Suprapubic skin (tissue), 4 donors: ENCODE results near the gene UBE2L6. TPM values are rescaled to one million over a fixed set of nuclear protein-coding genes. Genes with fewer than 3 reads are reported as not detected.

ENCODE experiments used
- DNase-seq, 2 donors: peaks; one replicate each; pipeline ENCODE4 v3.0.0-alpha.2; 2019; ENCODE audit warnings: low spot score in 2 of 2
- H3K27ac ChIP-seq: fragments of 200-600 bp; sonication (generic); one replicate; pipeline ENCODE4 v1.5.1; 2019
- H3K27me3 ChIP-seq: fragments of 200-600 bp; sonication (generic); one replicate; pipeline ENCODE4 v1.5.1; 2019
- H3K36me3 ChIP-seq: fragments of 200-600 bp; sonication (generic); one replicate; pipeline ENCODE4 v1.5.1; 2019
- H3K4me1 ChIP-seq: fragments of 200-600 bp; sonication (generic); one replicate; pipeline ENCODE4 v1.5.1; 2019
- H3K4me3 ChIP-seq: fragments of 200-600 bp; sonication (generic); one replicate; pipeline ENCODE4 v1.5.1; 2019; ENCODE audit warnings: mild to moderate bottlenecking
- H3K9me3 ChIP-seq: fragments of 200-600 bp; sonication (generic); one replicate; pipeline ENCODE4 v1.5.1; 2019
- CTCF ChIP-seq, 2 donors: fragments of 200-600 bp in 1 of 2; fragments of 450-650 bp in 1 of 2; sonication (generic) in 1 of 2; IDR thresholded peaks; one replicate each; pipeline ENCODE4 v1.5.1; 2016 to 2019; ENCODE audit warnings: antibody characterized with exemption in 2 of 2, mild to moderate bottlenecking in 1 of 2, moderate library complexity in 1 of 2
- EP300 ChIP-seq: sonication (generic); formaldehyde crosslinking; IDR thresholded peaks from one replicate; pipeline ENCODE4 v1.6.1; 2017; ENCODE audit warnings: antibody characterized with exemption
- POLR2A ChIP-seq, 2 donors: fragments of 450-650 bp; IDR thresholded peaks; one replicate each; pipeline ENCODE4 v1.6.1; 2017; ENCODE audit warnings: antibody characterized with exemption in 2 of 2, mild to moderate bottlenecking in 2 of 2, moderate library complexity in 2 of 2
- POLR2AphosphoS5 ChIP-seq, 3 donors: sonication (generic); formaldehyde crosslinking; IDR thresholded peaks; one replicate each; pipeline ENCODE4 v1.6.1; 2017; ENCODE audit warnings: antibody characterized with exemption in 3 of 3
- WGBS: methylation state at CpG from one replicate; pipeline ENCODE4 v1.1.5; 2018; 5-methylcytosine and 5-hydroxymethylcytosine counted together
- total RNA-seq, 4 donors: library from RNA; depleted of rRNA; stranded (reverse); fragments of >200 nt; gene quantifications; one replicate each; pipeline ENCODE4 v1.1.0, GENCODE V29; 2016

Gene UBE2L6
- total RNA-seq, 4 donors from 2014 or later, result 14.2 to 32.4 (median 25.5) TPM

GRCh38 chr11:57502376-57502775 is 65.1 kb downstream of the UBE2L6 start:
- no peak overlapping the region for H3K27ac ChIP-seq
- peaks cover 25% of the 10 kb centered on the region for H3K4me1 ChIP-seq
- H3K36me3 ChIP-seq, result no peaks in the 10 kb centered on the region
- no peak for DNase-seq
- TF ChIP-seq POLR2AphosphoS5 (IDR thresholded peaks at IDR 0.05) (no peak), EP300 (no peak)
- H3K4me3 ChIP-seq, result no peak overlapping the region
- 97% methylated on average over 3 of the region's 3 CpGs for WGBS
- H3K9me3 ChIP-seq, result no peaks in the 10 kb centered on the region
- H3K27me3 ChIP-seq, result no peaks in the 10 kb centered on the region

DNA sequence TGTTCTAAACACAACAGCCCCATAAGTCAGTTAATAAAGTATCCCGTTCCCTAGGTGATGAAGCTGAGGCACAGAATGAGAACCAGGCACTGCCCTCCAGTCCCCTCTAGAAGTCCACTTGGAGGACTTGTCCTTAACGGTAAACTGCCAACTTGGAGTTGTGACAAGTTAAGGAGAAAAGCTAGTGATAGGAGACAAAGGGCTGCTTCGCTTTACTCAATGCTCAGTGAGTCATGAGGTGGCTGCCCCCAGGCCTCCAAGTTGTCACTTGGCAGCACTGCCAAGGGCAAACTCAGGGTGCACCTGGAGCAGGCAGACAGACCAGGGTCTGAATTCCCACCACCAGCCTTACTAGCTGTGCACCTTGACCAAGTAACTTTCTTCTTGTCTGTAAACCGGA is 65.5 kb downstream of the UBE2L6 start:
- 59% methylated on average over 4 of the region's 4 CpGs for WGBS
- H3K27ac ChIP-seq, result no peak overlapping the region

More for the DNA sequence above, 65.5 kb downstream of the UBE2L6 start:
- TF ChIP-seq EP300, result no peak
- TF ChIP-seq CTCF (IDR thresholded peaks at IDR 0.05), result no peak
- no peak for TF ChIP-seq POLR2A (IDR thresholded peaks at IDR 0.05)
- no peak for TF ChIP-seq POLR2AphosphoS5 (IDR thresholded peaks at IDR 0.05)
- H3K4me1 ChIP-seq, result peaks cover 25% of the 10 kb centered on the region
- H3K4me3 ChIP-seq, result no peak overlapping the region
- no peaks in the 10 kb centered on the region for H3K27me3 ChIP-seq
- no peak for DNase-seq
- H3K9me3 ChIP-seq, result no peaks in the 10 kb centered on the region
- no peaks in the 10 kb centered on the region for H3K36me3 ChIP-seq

Other genes with a start within 250 kb of the UBE2L6 start
- 100 to 1,000 TPM; 241 to 276 (median 272) TPM for gene TNKS1BP1, start 242.7 kb downstream of the UBE2L6 start, total RNA-seq
- gene SSRP1, start 231.8 kb downstream of the UBE2L6 start, total RNA-seq, result 10 to 100 TPM; 59.9 to 96.5 (median 67.9) TPM
- not detected for gene P2RX3, start 229.3 kb downstream of the UBE2L6 start, total RNA-seq
- not detected for gene PRG3, start 186.5 kb downstream of the UBE2L6 start, total RNA-seq
- 1 to 10 TPM in 1 of 4 donors, under 1 TPM in 1, not detected in 2; 0.36 to 1.8 TPM for gene PRG2, start 177.0 kb downstream of the UBE2L6 start, total RNA-seq
- gene SLC43A3, start 140.6 kb downstream of the UBE2L6 start, total RNA-seq, result 10 to 100 TPM; 44.5 to 70.4 (median 60.0) TPM
- 1 to 10 TPM in 3 of 4 donors, under 1 TPM in 1; 0.64 to 4.8 (median 3.2) TPM for gene RTN4RL2, start 107.1 kb downstream of the UBE2L6 start, total RNA-seq
- gene SLC43A1, start 52.0 kb downstream of the UBE2L6 start, total RNA-seq, result 10 to 100 TPM; 13.8 to 48.8 (median 22.3) TPM
- gene TIMM10, start 36.9 kb downstream of the UBE2L6 start, total RNA-seq, result 10 to 100 TPM; 26.2 to 43.0 (median 40.1) TPM
- not detected for gene SMTNL1, start 30.1 kb downstream of the UBE2L6 start, total RNA-seq
- 100 to 1,000 TPM in 2 of 4 donors, 10 to 100 TPM in 2; 93.3 to 173 (median 119) TPM for gene SERPING1, start 30.0 kb upstream of the UBE2L6 start, total RNA-seq
- gene YPEL4, start 82.2 kb upstream of the UBE2L6 start, total RNA-seq, result 1 to 10 TPM; 1.2 to 3.6 (median 1.5) TPM
- gene CLP1, start 90.1 kb upstream of the UBE2L6 start, total RNA-seq, result 10 to 100 TPM in 3 of 4 donors, 1 to 10 TPM in 1; 8.5 to 24.4 (median 20.9) TPM
- gene ZDHHC5, start 100.4 kb upstream of the UBE2L6 start, total RNA-seq, result 10 to 100 TPM; 61.7 to 93.9 (median 87.6) TPM
- 10 to 100 TPM; 29.2 to 43.5 (median 32.7) TPM for gene MED19, start 144.5 kb upstream of the UBE2L6 start, total RNA-seq
- gene TMX2, start 144.9 kb upstream of the UBE2L6 start, total RNA-seq, result 10 to 100 TPM; 36.9 to 67.7 (median 55.0) TPM
- gene SELENOH, start 173.8 kb upstream of the UBE2L6 start, total RNA-seq, result 10 to 100 TPM; 62.0 to 74.6 (median 67.5) TPM
- gene BTBD18, start 184.1 kb upstream of the UBE2L6 start, total RNA-seq, result not detected
- 100 to 1,000 TPM; 216 to 336 (median 223) TPM for gene CTNND1, start 194.1 kb upstream of the UBE2L6 start, total RNA-seq